K562 (cell line): ENCODE results near the gene CEP290. TPM values are rescaled to one million over a fixed set of nuclear protein-coding genes. Genes with fewer than 3 reads are reported as not detected.
A peak's percentile ranks its signal among the peaks of the same experiment; 100 is the strongest.

Experiments used
- ELF1 ChIP-seq: fragments of 200-800 bp; sonication (Bioruptor generic); IDR thresholded peaks from 2 replicates; pipeline ENCODE4 v1.6.1; 2016; ENCODE audit warnings: missing genetic modification characterization, missing compliant biosample characterization
- MAFK ChIP-seq: IDR thresholded peaks from 2 replicates; pipeline ENCODE4 v1.6.1; 2011; ENCODE audit warnings: low read length, improper control_type of control experiment
- NEUROD1 ChIP-seq: fragments of 150-350 bp; IDR thresholded peaks from 2 replicates; pipeline ENCODE4 v1.6.1; 2014; ENCODE audit warnings: borderline replicate concordance, low read length, low read depth; ENCODE audit not compliant: partially characterized antibody
- RFX5 ChIP-seq: IDR thresholded peaks from 2 replicates; pipeline ENCODE4 v1.6.1; 2011; ENCODE audit warnings: low read depth, mild to moderate bottlenecking, improper control_type of control experiment, low read length
- ZBTB17 ChIP-seq: fragments of 450-650 bp; formaldehyde crosslinking; IDR thresholded peaks from 2 replicates; pipeline ENCODE4 v1.4.0; 2020; ENCODE audit warnings: mild to moderate bottlenecking
- ZNF224 ChIP-seq: sonication (generic); formaldehyde crosslinking; IDR thresholded peaks from 2 replicates; pipeline ENCODE4 v1.8.0; 2022; ENCODE audit warnings: mild to moderate bottlenecking, missing genetic modification reagents
- ZNF431 ChIP-seq: sonication (generic); formaldehyde crosslinking; IDR thresholded peaks from 2 replicates; pipeline ENCODE4 v1.8.0; 2022; ENCODE audit warnings: mild to moderate bottlenecking, missing genetic modification reagents
- ZSCAN29 ChIP-seq: fragments of 450-650 bp; IDR thresholded peaks from 2 replicates; pipeline ENCODE4 v1.6.1; 2017
- polyA plus RNA-seq, 8 experiments: library from polyadenylated mRNA; depleted of rRNA in 4 of 8; stranded (reverse) in 5 of 8; unstranded in 3 of 8; fragments of >200 nt; fragmentation: Nextera tagmentation in 2 of 8; fragmentation: Illumina TruSeq in 1 of 8; extraction: Ambion mirVana in 2 of 8; extraction: Trizol in 1 of 8; gene quantifications; 2 replicates each; pipeline versions ENCODE4 v1.2.1 to v1.2.3, GENCODE V29; 2011 to 2014; ENCODE audit warnings: inconsistent platforms in 1 of 8, missing spikeins in 1 of 8
- total RNA-seq, 7 experiments: library from RNA; depleted of rRNA in 6 of 7; stranded (reverse); fragments of >200 nt in 6 of 7; fragmentation: Illumina TruSeq in 2 of 7; extraction: Trizol in 2 of 7; gene quantifications; 2 replicates each; pipeline versions ENCODE4 v1.2.1 to v1.2.3, GENCODE V29; 2011 to 2021; ENCODE audit warnings: low replicate concordance in 1 of 7
- TF ChIP-seq, protein P1 (sequence below): sonication (generic); formaldehyde crosslinking; IDR thresholded peaks from 2 replicates; pipeline ENCODE4 v1.4.0; 2020; ENCODE audit warnings: mild to moderate bottlenecking, missing genetic modification reagents
- TF ChIP-seq, protein P2 (sequence below): sonication (generic); formaldehyde crosslinking; IDR thresholded peaks from 2 replicates; pipeline ENCODE4 v1.8.1; 2022; ENCODE audit warnings: missing genetic modification reagents
- TF ChIP-seq, protein P3 (sequence below): fragments of 200-800 bp; sonication (Bioruptor generic); IDR thresholded peaks from 2 replicates; pipeline ENCODE4 v1.6.1; 2017; ENCODE audit warnings: missing genetic modification characterization, missing compliant biosample characterization
- TF ChIP-seq, protein P4 (sequence below): sonication (generic); formaldehyde crosslinking; IDR thresholded peaks from 2 replicates; pipeline ENCODE4 v1.8.0; 2022; ENCODE audit warnings: mild to moderate bottlenecking, missing genetic modification reagents
- TF ChIP-seq, protein P5 (sequence below): fragments of 450-650 bp; conservative IDR thresholded peaks from 2 replicates; pipeline ENCODE4 v1.6.1; 2016; ENCODE audit warnings: missing genetic modification characterization, low read depth, mild to moderate bottlenecking, missing compliant biosample characterization, moderate library complexity
- TF ChIP-seq, protein P6 (sequence below): sonication (generic); formaldehyde crosslinking; IDR thresholded peaks from 2 replicates; pipeline ENCODE4 v1.8.1; 2023; ENCODE audit warnings: mild to moderate bottlenecking, missing genetic modification reagents
- TF ChIP-seq, protein P7 (sequence below): fragments of 450-650 bp; IDR thresholded peaks from 2 replicates; pipeline ENCODE4 v1.6.1; 2017; ENCODE audit warnings: antibody characterized with exemption, mild to moderate bottlenecking

Gene CEP290
- total and polyA plus RNA-seq, 9 of the 15 experiments (the other 6 are each of a cell fraction or from before 2014, with no cell fraction given), result 7.2 to 19.4 (median 18.1) TPM

DNA sequence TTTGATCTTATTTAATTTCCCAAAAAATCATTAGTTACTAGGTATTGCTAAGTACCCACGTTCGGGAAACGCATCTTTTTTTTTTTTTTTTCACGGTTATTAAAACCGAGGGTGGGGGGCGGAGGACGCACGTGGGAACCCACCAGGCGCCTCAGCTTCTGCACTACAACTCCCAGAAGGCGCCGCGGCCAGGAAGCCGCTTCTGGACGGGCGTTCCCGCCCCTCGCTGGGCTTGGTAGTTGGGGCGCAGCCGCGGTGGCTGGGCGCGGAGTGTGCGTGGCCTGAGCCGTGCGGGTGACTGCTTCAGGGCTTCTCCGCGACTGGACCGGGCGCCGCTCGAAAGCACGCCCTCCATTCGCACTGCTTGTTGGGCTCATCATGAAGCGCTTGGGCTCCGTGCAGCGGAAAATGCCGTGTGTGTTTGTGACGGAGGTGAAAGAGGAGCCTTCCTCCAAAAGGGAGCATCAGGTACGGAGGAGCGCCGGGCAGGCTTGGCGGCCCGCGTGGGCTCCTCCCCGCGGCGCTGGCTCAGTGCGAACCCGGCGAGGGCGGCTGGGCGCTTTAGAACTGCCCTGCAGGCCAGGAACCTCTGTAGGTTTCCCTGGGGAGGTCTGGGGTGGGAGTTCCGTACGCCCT is 106.5 kb downstream of the CEP290 start (continued):
- TF ChIP-seq, protein P1, sequence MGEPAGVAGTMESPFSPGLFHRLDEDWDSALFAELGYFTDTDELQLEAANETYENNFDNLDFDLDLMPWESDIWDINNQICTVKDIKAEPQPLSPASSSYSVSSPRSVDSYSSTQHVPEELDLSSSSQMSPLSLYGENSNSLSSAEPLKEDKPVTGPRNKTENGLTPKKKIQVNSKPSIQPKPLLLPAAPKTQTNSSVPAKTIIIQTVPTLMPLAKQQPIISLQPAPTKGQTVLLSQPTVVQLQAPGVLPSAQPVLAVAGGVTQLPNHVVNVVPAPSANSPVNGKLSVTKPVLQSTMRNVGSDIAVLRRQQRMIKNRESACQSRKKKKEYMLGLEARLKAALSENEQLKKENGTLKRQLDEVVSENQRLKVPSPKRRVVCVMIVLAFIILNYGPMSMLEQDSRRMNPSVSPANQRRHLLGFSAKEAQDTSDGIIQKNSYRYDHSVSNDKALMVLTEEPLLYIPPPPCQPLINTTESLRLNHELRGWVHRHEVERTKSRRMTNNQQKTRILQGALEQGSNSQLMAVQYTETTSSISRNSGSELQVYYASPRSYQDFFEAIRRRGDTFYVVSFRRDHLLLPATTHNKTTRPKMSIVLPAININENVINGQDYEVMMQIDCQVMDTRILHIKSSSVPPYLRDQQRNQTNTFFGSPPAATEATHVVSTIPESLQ (CRISPR knock-in tag), result 0 out of 2 replicates have a peak, but pooled peaks have one; percentile 31
- TF ChIP-seq, protein P2, sequence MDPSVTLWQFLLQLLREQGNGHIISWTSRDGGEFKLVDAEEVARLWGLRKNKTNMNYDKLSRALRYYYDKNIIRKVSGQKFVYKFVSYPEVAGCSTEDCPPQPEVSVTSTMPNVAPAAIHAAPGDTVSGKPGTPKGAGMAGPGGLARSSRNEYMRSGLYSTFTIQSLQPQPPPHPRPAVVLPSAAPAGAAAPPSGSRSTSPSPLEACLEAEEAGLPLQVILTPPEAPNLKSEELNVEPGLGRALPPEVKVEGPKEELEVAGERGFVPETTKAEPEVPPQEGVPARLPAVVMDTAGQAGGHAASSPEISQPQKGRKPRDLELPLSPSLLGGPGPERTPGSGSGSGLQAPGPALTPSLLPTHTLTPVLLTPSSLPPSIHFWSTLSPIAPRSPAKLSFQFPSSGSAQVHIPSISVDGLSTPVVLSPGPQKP (CRISPR knock-in tag), result no peak
- TF ChIP-seq, protein P3, sequence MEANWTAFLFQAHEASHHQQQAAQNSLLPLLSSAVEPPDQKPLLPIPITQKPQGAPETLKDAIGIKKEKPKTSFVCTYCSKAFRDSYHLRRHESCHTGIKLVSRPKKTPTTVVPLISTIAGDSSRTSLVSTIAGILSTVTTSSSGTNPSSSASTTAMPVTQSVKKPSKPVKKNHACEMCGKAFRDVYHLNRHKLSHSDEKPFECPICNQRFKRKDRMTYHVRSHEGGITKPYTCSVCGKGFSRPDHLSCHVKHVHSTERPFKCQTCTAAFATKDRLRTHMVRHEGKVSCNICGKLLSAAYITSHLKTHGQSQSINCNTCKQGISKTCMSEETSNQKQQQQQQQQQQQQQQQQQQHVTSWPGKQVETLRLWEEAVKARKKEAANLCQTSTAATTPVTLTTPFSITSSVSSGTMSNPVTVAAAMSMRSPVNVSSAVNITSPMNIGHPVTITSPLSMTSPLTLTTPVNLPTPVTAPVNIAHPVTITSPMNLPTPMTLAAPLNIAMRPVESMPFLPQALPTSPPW, result peak; percentile 68
- no peak for TF ChIP-seq ZSCAN29
- TF ChIP-seq MAFK, result no peak
- TF ChIP-seq, protein P4, sequence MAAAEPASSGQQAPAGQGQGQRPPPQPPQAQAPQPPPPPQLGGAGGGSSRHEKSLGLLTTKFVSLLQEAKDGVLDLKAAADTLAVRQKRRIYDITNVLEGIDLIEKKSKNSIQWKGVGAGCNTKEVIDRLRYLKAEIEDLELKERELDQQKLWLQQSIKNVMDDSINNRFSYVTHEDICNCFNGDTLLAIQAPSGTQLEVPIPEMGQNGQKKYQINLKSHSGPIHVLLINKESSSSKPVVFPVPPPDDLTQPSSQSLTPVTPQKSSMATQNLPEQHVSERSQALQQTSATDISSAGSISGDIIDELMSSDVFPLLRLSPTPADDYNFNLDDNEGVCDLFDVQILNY (CRISPR knock-in tag), result no peak
- TF ChIP-seq ELF1 (tag), result peak; percentile 74
- no peak for TF ChIP-seq ZNF431 (CRISPR knock-in tag)
- TF ChIP-seq, protein P5, sequence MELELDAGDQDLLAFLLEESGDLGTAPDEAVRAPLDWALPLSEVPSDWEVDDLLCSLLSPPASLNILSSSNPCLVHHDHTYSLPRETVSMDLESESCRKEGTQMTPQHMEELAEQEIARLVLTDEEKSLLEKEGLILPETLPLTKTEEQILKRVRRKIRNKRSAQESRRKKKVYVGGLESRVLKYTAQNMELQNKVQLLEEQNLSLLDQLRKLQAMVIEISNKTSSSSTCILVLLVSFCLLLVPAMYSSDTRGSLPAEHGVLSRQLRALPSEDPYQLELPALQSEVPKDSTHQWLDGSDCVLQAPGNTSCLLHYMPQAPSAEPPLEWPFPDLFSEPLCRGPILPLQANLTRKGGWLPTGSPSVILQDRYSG (tag), result no peak
- no peak for TF ChIP-seq RFX5
- TF ChIP-seq ZNF224, result no peak
- TF ChIP-seq, protein P6, sequence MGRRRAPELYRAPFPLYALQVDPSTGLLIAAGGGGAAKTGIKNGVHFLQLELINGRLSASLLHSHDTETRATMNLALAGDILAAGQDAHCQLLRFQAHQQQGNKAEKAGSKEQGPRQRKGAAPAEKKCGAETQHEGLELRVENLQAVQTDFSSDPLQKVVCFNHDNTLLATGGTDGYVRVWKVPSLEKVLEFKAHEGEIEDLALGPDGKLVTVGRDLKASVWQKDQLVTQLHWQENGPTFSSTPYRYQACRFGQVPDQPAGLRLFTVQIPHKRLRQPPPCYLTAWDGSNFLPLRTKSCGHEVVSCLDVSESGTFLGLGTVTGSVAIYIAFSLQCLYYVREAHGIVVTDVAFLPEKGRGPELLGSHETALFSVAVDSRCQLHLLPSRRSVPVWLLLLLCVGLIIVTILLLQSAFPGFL (CRISPR knock-in tag), result no peak
- TF ChIP-seq ZBTB17 (CRISPR knock-in tag), result peak; percentile 74; the same call in 1 of the 2 replicates
- TF ChIP-seq, protein P7, sequence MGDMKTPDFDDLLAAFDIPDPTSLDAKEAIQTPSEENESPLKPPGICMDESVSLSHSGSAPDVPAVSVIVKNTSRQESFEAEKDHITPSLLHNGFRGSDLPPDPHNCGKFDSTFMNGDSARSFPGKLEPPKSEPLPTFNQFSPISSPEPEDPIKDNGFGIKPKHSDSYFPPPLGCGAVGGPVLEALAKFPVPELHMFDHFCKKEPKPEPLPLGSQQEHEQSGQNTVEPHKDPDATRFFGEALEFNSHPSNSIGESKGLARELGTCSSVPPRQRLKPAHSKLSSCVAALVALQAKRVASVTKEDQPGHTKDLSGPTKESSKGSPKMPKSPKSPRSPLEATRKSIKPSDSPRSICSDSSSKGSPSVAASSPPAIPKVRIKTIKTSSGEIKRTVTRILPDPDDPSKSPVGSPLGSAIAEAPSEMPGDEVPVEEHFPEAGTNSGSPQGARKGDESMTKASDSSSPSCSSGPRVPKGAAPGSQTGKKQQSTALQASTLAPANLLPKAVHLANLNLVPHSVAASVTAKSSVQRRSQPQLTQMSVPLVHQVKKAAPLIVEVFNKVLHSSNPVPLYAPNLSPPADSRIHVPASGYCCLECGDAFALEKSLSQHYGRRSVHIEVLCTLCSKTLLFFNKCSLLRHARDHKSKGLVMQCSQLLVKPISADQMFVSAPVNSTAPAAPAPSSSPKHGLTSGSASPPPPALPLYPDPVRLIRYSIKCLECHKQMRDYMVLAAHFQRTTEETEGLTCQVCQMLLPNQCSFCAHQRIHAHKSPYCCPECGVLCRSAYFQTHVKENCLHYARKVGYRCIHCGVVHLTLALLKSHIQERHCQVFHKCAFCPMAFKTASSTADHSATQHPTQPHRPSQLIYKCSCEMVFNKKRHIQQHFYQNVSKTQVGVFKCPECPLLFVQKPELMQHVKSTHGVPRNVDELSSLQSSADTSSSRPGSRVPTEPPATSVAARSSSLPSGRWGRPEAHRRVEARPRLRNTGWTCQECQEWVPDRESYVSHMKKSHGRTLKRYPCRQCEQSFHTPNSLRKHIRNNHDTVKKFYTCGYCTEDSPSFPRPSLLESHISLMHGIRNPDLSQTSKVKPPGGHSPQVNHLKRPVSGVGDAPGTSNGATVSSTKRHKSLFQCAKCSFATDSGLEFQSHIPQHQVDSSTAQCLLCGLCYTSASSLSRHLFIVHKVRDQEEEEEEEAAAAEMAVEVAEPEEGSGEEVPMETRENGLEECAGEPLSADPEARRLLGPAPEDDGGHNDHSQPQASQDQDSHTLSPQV, result no peak
- TF ChIP-seq NEUROD1, result no peak
